DMS153 (cell line): Measurements from ENCODE around the gene TMEM170B.

Source experiments
- DNase-seq: peaks from one replicate; lab custom pipeline; 2025; lab: John Stamatoyannopoulos, UW

Gene TMEM170B

DNA sequence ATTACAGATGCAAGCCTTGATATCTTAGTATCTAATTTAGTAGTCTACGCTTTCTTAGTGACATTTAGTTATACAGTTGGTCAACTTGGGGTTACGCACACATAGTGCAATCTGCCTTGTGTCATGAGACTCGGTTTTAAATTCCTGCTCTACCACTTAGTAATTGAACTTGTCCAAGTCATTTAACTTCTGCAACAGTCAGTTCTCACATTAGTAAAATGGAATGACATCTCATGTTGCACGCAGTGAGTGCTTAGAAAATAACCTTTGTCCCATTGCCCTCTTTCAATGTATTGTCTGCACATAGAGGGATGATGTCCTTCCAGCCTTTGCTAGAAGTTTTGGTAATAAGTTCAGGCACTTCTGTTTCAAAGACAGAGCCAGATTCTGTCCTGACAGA lies 48.6 kb downstream of the TMEM170B start:
- no peak for DNase-seq

- DNase-seq, result no peak
Measured at GRCh38 chr6:11586536-11586935, 49.0 kb downstream of the TMEM170B start.

DNA sequence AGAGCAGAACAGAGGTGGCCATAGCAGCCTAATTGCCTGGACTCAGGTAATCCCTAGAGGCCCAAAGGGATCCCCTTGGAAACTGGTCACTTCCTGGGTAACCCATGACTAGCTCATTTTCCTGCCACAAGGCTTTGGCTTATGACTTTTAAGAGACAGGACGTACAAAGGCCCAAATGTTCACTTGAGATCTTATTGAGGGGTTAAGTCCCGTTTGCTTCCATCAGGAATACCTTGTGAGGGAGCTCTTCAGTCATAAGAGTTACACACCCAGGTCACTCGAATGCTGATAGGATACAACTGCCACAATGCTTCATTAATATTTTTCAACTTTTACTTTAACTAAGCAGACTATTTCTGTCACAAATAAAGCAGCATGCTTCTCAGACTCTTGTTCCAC lies 51.7 kb downstream of the TMEM170B start:
- DNase-seq, result no peak

DNA sequence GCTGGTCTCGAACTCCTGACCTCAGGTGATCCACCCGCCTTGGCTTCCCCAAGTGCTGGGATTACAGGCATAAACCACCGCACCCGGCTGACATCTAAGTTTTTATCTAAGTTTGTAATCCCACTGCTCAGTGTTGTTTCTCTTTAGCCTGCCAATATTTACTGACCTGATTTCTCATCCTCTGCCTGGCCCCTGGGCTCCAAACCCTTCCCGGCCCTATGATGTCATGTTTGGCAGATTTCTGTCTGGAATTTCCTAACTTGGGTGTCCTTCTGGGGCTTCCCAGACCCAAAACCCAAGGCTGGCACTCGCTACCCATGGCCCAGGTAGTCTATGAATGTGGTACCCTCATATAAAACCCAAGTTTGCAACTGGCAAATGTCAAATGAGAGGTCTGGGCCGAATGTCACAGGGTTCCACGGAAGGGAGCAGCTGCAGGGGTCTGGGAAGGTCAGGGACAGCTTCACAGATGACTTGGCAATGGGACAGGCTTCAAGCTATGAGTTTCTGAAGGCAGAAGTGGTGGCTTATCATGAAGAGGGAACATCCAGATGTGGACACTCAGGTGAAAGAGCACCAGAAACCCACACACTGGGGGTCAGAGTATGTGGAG lies 54.9 kb downstream of the TMEM170B start:
- DNase-seq, result no peak

- no peak for DNase-seq
Measured at GRCh38 chr6:11593096-11593495, 55.5 kb downstream of the TMEM170B start.

- no peak for DNase-seq
Measured at GRCh38 chr6:11595903-11596302, 58.4 kb downstream of the TMEM170B start.

- no peak for DNase-seq
Measured at GRCh38 chr6:11596640-11597237, 59.2 kb downstream of the TMEM170B start.

DNA sequence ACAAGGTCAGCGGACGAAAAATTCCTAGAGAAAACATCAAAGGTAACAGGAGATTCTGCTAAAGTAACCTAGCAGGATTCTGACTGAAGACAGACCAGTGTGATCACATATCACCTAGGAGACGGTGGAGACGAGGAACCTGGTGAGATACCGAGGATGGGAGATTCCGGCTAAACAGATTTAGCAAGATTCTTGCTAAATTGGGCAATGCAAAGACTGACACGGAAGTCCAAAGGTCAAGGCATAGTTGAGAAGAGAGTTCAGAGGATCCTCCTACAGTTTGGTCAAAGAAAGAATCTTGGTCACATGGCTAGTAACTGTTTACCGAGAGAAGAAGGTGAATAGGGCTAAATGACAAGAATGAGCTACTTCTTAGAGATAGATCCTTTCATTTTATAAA lies 61.1 kb downstream of the TMEM170B start:
- DNase-seq, result no peak

DNA sequence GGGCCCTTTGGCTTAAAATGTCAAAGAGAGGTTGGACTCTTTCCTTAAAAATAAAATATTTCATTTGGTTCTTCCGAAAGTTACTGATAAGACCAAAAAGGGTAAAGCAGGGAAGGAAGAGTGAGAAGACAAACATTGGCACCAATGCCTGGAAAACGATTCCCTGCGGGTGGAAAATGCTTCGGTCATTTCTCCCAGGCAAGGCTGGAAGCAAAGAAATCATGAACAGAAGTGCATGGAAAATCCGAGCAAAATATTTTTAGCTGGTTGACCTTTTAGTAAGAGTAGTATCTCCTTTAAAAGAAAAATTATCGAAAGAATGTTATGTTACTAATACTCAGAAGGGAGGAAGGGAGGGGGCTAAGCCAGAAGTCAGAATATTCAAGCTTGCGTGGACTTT lies 62.7 kb downstream of the TMEM170B start:
- DNase-seq, result no peak

DNA sequence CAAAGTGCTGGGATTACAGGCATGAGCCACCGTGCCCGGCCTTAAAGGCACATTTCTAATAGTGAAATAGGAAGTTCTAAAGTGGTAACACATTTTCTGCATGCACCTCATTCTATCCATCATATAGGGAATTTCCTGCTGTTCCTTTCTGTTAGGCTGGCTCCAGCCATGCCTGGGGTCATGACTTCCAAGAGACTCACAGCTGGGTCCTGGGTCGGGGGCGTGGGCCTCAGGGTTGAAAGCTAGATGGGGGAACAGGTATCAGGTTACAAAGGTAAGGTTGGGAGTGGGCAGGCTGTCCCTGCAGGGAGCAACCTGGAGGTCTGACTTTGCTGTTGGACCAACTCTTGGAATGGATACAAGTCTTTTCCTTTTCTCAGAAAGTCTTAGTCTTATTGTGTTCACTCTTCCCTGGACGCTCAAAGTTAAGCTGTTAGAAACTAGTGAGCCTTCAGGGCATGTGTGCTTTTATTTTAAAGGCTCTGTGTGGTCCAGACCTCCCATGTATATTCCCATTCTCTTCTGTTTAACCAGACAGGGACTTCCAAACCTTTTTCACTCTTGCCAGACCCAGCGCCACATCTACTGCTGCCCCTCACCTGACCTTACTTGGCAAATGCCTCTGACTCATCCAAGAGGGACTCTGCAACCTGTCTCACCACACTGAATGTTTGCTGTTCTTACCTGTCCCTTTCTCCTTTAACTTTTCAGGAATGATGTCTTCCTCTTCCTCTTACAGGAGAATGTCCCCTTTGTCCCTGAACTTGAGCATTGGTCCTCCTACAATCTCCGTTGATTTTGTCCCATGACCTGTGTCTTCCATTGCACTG lies 64.4 kb downstream of the TMEM170B start:
- no peak for DNase-seq

DNA sequence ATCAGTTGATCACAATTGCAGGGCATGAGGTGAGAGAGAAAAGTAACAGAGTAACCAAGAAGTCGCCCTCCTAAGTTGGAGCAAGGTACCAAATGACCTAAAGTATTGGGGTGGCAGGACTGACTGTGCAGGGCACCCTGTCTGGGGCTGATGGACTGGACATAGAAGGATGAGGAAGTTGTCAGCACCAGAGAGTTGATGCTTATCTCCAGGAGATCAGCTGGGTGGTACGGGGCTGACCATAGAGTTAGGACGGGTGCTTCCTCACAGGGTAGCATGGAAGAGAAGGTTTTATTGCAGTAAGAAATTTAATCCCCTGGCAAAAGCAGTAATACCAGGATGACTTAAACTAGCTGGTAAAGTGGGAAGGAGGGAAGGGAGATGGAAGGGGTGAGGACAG lies 66.7 kb downstream of the TMEM170B start:
- no peak for DNase-seq

DNA sequence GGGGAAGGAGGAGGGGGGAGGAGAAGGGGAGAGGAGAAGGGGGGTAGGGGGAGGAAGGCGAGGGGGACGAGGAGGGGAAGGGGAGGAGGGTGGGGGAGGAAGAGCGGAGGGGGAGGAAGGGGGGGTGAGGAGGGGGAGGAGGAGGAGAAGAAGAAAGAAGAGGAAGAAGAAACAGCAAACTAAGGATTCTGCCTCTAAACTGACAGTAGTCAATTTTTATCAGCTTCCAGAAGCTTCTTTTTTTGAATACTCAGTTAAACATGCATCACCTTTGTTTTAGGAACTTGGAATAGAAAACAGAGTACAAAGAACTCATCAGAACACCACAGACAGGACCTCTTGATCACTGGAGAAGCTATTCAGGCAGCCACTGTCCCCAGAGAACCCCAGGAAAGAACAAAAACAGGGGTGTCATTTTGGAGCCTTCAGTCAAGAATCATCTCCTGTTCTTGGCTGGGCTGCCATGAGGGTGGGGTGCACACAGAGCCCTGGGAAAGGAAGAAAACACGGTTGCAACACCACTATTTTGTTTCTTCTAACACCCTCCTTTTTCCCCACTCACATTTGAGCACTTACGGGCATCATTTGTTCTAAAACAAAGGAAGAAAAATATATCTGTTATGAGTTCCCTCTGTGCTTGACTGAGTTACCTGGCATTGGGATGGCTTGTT lies 67.4 kb downstream of the TMEM170B start:
- no peak for DNase-seq

DNA sequence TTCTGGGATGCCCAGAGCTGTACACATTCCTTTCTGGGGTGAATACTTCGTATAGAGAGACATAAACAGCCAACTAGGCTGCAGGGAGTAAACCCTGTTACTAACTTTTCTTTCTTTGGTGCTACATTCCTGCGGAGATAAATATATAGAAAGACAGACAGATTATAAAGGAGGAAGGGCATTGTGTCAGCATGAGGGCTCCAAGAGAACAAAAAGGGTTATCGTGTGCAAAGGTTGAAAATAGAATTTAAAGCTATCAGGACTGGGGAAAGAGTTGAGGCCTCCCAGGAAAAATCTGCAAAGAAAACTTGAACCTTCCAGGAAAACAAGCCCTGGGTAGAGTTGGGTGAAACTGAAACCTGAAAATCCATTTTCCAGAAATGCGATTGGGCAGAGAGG lies 68.0 kb downstream of the TMEM170B start:
- DNase-seq, result no peak

GRCh38 chr6:11606332-11606731 lies 68.8 kb downstream of the TMEM170B start:
- DNase-seq, result no peak

DNA sequence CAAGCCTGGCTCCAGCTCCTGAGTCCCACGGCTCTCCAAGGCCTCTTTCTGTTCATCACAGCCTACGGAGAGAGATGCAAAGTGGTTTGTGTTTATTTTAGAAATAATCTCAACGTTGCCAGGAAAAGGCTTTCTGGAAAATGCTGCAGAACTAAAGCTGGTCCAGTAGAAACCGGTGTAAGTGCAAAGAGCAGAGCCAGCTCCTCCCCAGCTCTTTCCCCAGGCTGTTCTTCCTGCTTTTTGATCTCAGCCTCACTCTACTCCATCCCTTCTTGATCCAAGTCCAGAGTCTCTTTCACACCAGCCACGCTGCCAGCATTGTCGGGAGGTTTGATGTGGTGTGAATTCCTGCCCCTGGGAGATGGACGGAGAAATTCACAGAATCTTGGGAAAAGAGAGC lies 69.8 kb downstream of the TMEM170B start:
- DNase-seq, result no peak

DNA sequence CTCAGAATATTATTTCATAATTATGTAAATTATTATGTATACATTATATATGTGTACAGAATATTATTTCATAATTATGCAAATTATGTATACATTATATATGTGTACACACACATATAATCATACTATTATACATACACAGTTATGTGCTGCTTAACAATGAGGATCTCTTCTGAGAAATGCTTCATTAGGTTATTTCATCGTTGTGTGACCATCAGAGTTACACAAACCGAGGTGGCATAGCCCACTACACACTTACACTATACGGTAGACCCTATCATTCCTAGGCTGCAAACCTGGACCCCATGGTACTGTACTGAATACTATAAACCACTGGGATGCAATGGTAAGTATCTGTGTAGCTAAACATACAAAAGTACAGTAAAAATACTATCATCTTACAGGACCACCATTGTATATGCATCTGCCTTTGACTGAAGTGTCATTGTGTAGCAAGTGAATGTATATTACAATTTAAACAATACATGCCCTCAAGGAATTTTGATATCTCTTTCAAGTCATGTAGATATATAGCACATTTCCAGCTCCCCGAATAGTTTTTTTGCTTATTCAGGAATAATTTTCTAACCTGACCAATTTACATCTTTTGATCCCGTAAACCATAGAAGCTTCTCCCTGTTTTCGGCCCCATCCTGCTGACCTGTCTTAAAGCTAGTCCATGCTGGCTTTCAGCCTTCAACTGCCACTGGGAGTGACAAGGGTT lies 71.2 kb downstream of the TMEM170B start:
- DNase-seq, result no peak

GRCh38 chr6:11609324-11610071 lies 71.9 kb downstream of the TMEM170B start:
- no peak for DNase-seq

DNA sequence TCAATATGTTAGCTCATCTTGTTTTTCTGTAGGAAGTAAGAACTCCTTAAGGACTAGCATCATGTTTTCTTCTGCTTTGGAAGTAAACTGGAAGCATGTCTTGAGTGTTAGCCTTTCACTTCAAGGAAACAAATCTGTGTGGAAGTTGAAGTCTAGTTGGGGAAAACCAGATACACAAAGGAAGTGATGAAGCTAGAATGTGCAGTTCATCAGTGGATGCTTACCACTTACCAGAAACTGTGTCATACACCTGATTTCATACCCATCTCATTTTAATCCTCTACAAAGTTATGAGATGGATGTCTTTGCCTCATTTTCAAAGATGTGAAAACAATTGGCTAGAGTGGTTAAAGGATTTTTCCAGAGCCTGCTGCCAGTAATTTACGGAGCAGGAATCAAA lies 75.8 kb downstream of the TMEM170B start:
- no peak for DNase-seq

- DNase-seq, result no peak
Measured at GRCh38 chr6:11613858-11614257, 76.3 kb downstream of the TMEM170B start.

DNA sequence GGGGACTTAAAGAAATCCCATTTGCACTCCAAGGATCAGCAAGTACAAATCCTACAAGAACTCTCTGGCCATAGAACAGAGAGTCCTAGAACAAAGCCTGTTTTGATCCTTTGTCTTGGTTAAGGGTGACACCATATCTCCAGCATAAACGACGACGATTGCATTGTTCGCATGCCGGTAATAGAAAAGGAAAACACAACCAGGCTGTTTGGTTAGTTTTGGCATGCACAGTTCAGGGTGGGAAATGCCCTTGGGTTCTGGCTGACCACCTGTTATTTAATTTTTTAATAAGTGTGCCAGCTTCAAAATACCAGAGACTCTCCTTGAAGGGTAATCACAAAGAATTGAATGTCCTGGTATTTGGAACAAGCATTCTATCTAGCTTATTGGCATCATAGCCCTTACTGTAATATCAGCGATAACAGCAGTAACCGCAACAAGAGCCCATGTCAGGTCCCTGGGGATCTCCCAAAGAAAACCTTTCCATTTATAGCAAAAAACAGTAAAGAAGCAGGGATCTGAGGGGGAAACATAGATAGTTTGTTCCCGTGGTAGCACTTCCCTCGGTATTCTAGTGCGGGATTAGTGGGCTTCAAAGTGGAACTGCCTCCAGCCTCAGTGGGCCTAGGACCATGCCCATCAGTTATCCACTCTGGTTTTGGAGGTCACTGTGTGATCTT lies 77.1 kb downstream of the TMEM170B start:
- no peak for DNase-seq

DNA sequence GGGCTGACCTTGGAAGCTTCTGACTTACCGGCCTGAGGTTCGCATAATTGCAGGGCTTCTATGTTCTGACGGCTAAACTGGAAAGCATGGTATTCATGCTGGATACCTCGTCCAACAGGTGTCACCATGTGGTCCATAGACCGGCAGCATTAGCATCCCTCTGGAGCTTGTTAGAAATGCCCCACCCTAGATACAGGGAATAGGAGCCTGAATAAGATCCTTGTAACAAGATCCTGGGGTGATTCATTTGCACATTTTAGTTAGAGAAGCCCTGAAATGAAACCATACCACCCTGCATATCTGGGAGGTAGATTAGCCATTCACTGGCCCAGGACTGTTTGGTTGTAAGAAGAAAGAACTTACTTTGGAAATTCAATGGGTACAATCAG lies 77.7 kb downstream of the TMEM170B start:
- DNase-seq, result no peak
